HEK293T (cell line): ENCODE data around the gene SPDYE4.

Experiments
- CTCF ChIA-PET: fragments of 350-600 bp; formaldehyde crosslinking; extraction: SDS; loops from one replicate; lab custom pipeline; 2021; ENCODE audit warnings: antibody characterized with exemption, inconsistent platforms; lab: Yijun Ruan, JAX
- POLR2A ChIA-PET: fragments of 350-600 bp; formaldehyde crosslinking; extraction: SDS; loops from one replicate; lab custom pipeline; 2020; ENCODE audit warnings: antibody characterized with exemption, inconsistent platforms; lab: Yijun Ruan, JAX
- DNase-seq: peaks from one replicate; pipeline ENCODE4 v3.0.0; 2012; ENCODE audit warnings: mixed read lengths; ENCODE audit errors: extremely low spot score
- ARNT ChIP-seq: fragments of 450-650 bp; IDR thresholded peaks from 2 replicates; pipeline ENCODE4 v1.6.1; 2017; ENCODE audit warnings: mild to moderate bottlenecking
- BHLHE40 ChIP-seq: fragments of 450-650 bp; IDR thresholded peaks from 2 replicates; pipeline ENCODE4 v1.6.1; 2016; ENCODE audit warnings: mild to moderate bottlenecking, moderate library complexity, borderline replicate concordance
- CTBP1 ChIP-seq: fragments of 450-650 bp; IDR thresholded peaks from 2 replicates; pipeline ENCODE4 v1.6.1; 2016; ENCODE audit warnings: borderline replicate concordance
- ELF4 ChIP-seq: fragments of 450-650 bp; IDR thresholded peaks from 2 replicates; pipeline ENCODE4 v1.6.1; 2017; ENCODE audit warnings: antibody characterized with exemption
- FOXA1 ChIP-seq: fragments of 450-650 bp; IDR thresholded peaks from 2 replicates; pipeline ENCODE4 v1.6.1; 2016; ENCODE audit warnings: mild to moderate bottlenecking
- FOXK2 ChIP-seq: fragments of 450-650 bp; IDR thresholded peaks from 2 replicates; pipeline ENCODE4 v1.6.1; 2016; ENCODE audit warnings: mild to moderate bottlenecking
- FOXM1 ChIP-seq: fragments of 450-650 bp; IDR thresholded peaks from 2 replicates; pipeline ENCODE4 v1.6.1; 2017; ENCODE audit warnings: mild to moderate bottlenecking, borderline replicate concordance
- HDGF ChIP-seq: fragments of 450-650 bp; IDR thresholded peaks from 2 replicates; pipeline ENCODE4 v1.6.1; 2017; ENCODE audit warnings: antibody characterized with exemption, borderline replicate concordance
- L3MBTL2 ChIP-seq: fragments of 450-650 bp; conservative IDR thresholded peaks from 2 replicates; pipeline ENCODE4 v1.6.1; 2016; ENCODE audit warnings: mild to moderate bottlenecking
- LEF1 ChIP-seq: fragments of 450-650 bp; IDR thresholded peaks from 2 replicates; pipeline ENCODE4 v1.6.1; 2017; ENCODE audit warnings: mild to moderate bottlenecking, borderline replicate concordance
- NFRKB ChIP-seq: fragments of 450-650 bp; IDR thresholded peaks from 2 replicates; pipeline ENCODE4 v1.6.1; 2016; ENCODE audit warnings: mild to moderate bottlenecking, moderate library complexity
- PKNOX1 ChIP-seq: fragments of 450-650 bp; IDR thresholded peaks from 2 replicates; pipeline ENCODE4 v1.6.1; 2016
- SP1 ChIP-seq: fragments of 450-650 bp; IDR thresholded peaks from 2 replicates; pipeline ENCODE4 v1.6.1; 2017
- SUZ12 ChIP-seq: fragments of 450-650 bp; IDR thresholded peaks from 2 replicates; pipeline ENCODE4 v1.6.1; 2016; ENCODE audit warnings: mild to moderate bottlenecking
- TARDBP ChIP-seq: fragments of 450-650 bp; IDR thresholded peaks from 2 replicates; pipeline ENCODE4 v1.6.1; 2016
- ZNF384 ChIP-seq: fragments of 450-650 bp; IDR thresholded peaks from 2 replicates; pipeline ENCODE4 v1.6.1; 2016

Gene SPDYE4

GRCh38 chr17:8762012-8762411, 3.7 kb upstream of the SPDYE4 start:
- POLR2A ChIA-PET, result no interaction called here
- TF ChIP-seq FOXM1 (no peak), LEF1 (no peak), TARDBP (no peak), PKNOX1 (no peak), ZNF384 (no peak), BHLHE40 (no peak), SUZ12 (no peak), ELF4 (no peak), SP1 (no peak)
- CTCF ChIA-PET, result no interaction called here
- no peak for DNase-seq

GRCh38 chr17:8757189-8757588, 1.2 kb downstream of the SPDYE4 start:
- TF ChIP-seq SP1, result no peak
- TF ChIP-seq ARNT, result no peak
- TF ChIP-seq FOXK2, result no peak
- no peak for TF ChIP-seq SUZ12
- TF ChIP-seq L3MBTL2, result no peak
- TF ChIP-seq BHLHE40, result no peak
- no peak for TF ChIP-seq LEF1
- no peak for TF ChIP-seq CTBP1
- TF ChIP-seq ZNF384, result no peak
- ChIA-PET POLR2A (no interaction called here), CTCF (no interaction called here)
- DNase-seq, result no peak

GRCh38 chr17:8755590-8756255, 2.6 kb downstream of the SPDYE4 start:
- DNase-seq, result no peak
- POLR2A ChIA-PET, result no interaction called here
- TF ChIP-seq PKNOX1 (no peak), SUZ12 (no peak), TARDBP (no peak), ELF4 (no peak), FOXM1 (no peak), FOXA1 (no peak), FOXK2 (no peak), CTBP1 (no peak), HDGF (no peak), BHLHE40 (no peak), LEF1 (no peak)
- CTCF ChIA-PET, result no interaction called here

- CTCF ChIA-PET, result interaction anchor here (0.7 to 1.2 kb wide), 2 partner anchors 141 to 217 kb away, joined by 3 read pairs; no protein-coding TSS in a partner anchor
- POLR2A ChIA-PET, result no interaction called here
- no peak for DNase-seq
- TF ChIP-seq FOXK2 (no peak), FOXA1 (no peak), TARDBP (no peak), BHLHE40 (no peak), ARNT (no peak), ELF4 (no peak), L3MBTL2 (no peak), SUZ12 (no peak), NFRKB (no peak), CTBP1 (no peak), SP1 (no peak), ZNF384 (no peak), FOXM1 (no peak), PKNOX1 (no peak), HDGF (no peak), LEF1 (no peak)
Observed at GRCh38 chr17:8754890-8755289, 3.5 kb downstream of the SPDYE4 start.

GRCh38 chr17:8753976-8754440, 4.3 kb downstream of the SPDYE4 start:
- peak; percentile 53 for DNase-seq
- CTCF ChIA-PET, result interaction anchor here (0.7 to 1.2 kb wide), 3 partner anchors 78 to 216 kb away, joined by 3 read pairs; no protein-coding TSS in a partner anchor
- POLR2A ChIA-PET, result no interaction called here
- TF ChIP-seq FOXA1, result 0 out of 2 replicates have a peak, but pooled peaks have one; percentile 14
- TF ChIP-seq LEF1, result no peak

- TF ChIP-seq NFRKB, result no peak
- no peak for TF ChIP-seq FOXM1
- TF ChIP-seq BHLHE40, result no peak
- no peak for TF ChIP-seq ZNF384
- TF ChIP-seq FOXA1, result no peak
- no peak for TF ChIP-seq ELF4
- no peak for TF ChIP-seq L3MBTL2
- TF ChIP-seq FOXK2, result no peak
- TF ChIP-seq CTBP1, result no peak
- TF ChIP-seq SP1, result no peak
- no peak for TF ChIP-seq LEF1
- no peak for TF ChIP-seq ARNT
- TF ChIP-seq SUZ12, result no peak
- no peak for TF ChIP-seq TARDBP
- TF ChIP-seq PKNOX1, result no peak
- TF ChIP-seq HDGF, result no peak
- ChIA-PET POLR2A (no interaction called here), CTCF (interaction anchor here (0.5 to 1.3 kb wide), 4 partner anchors 32 to 769 kb away, joined by 3 to 5 read pairs (median 3); no protein-coding TSS in a partner anchor)
- no peak for DNase-seq
Observed at GRCh38 chr17:8753136-8753975, 5.0 kb downstream of the SPDYE4 start.
